GM18951 (cell line): ENCODE measurements around the gene CNPY2.
"Not testable (repeated sequence)": the region's sequence is repeated elsewhere in the genome, so short reads cannot be mapped to it uniquely, and the experiment has no call there.

Experiments
- POLR2A ChIP-seq: IDR thresholded peaks from 4 replicates; pipeline ENCODE4 v1.6.1; 2011; ENCODE audit warnings: mild to moderate bottlenecking; ENCODE audit not compliant: insufficient read length, insufficient read depth; ENCODE audit errors: extremely low read depth
- in situ Hi-C: fragments of 300-500 bp; cut with MboI; formaldehyde crosslinking; loops from one replicate; pipeline ENCODE4 v1.12.0; 2022; ENCODE audit warnings: low sequenced_read_pairs, mixed read lengths, inconsistent platforms; ENCODE audit not compliant: unreplicated experiment

CNPY2 gene

DNA sequence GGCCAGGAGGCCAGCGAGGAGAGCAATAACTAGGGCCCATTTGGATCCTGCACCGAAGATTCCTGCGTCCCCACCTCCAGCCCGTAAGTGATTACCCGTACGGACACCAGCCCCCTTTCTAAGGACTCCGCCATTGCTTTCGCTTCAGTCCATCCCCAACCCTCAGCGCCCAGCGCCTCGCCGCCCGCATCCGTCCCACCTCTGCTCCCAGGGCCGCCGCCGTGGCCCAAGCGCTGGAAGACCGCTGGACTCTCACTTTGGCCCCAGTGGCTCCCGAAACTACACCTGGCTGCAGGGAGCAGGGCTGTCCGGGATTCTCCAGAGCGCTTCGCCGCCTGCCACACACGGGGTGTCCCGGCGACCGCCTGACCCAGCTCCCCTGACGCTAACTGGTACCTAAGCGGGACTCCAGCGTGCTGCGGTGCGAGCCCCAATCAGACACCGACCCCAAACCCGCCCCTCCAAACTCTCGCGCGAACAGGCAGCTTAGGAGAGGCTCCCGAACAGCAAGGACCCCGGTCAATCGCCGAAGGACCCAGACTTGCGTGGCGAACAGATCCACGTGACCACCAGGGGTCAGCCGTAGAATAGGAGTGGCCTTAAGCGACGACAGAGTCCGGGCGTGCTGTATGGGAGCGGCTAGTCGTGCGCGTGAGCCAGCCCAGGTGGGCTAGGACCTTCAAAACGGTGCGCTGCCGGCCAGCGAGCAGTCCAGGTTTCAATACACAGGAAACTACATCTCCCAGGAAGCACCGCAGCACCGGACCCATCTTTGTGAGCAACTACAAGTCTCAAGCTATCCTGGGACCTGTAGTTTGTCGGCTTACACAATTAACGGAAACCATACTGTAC, at the start of gene CNPY2:
CNPY2 (minus strand) TSS at position 367 of the 852 bp plus-strand sequence. CDS start 771 bp downstream, outside the sequence.
- TF ChIP-seq POLR2A: peak; percentile 88
- in situ Hi-C loops: no loop called here

DNA sequence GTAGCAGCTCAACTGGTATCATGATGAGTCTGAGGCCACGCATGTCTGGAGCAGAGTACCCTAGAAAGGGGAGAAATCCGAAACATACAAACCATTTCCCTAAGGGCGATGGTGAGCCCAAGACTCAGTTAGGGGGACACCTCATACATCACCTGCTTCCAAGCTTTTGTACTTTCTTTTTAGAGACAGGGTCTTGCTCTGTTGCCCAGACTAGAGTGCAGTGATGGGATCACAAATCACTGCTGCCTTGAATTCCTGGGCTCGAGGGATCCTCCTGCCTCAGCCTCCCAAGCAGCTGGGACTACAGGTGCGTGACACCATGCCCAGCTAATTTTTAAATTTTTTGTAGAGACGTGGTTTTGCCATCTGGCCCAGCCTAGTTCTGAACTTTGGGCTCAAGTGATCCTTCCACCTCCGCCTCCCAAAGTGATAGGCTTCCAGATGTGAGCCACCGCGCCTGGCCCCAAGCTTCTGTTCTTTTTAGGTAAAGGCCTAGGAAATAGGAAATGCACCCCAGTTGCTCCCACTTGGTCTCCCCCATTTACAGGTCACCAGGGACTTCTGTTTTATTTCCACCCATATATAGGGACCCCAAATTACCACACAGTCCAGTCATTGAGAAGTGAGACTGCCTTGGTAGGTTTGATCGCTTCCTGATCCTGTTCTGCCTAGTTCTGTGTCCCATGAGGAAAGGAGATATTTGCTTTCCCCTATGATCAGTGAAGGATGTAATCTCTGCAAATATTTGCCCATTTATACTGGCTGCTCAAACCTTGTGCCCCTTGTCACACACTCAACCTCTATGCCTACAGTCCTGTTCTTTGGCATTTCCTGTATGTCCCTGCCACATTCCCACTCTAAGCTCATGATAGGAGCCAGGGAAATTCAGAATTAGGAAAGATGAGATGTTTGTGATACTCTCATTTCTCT, 46.6 kb upstream of the CNPY2 start, which contains the start of gene APOF:
APOF (minus strand) TSS at position 728 of the 930 bp plus-strand sequence; CDS start at position 616, 112 bp downstream.
- TF ChIP-seq POLR2A: no peak

DNA sequence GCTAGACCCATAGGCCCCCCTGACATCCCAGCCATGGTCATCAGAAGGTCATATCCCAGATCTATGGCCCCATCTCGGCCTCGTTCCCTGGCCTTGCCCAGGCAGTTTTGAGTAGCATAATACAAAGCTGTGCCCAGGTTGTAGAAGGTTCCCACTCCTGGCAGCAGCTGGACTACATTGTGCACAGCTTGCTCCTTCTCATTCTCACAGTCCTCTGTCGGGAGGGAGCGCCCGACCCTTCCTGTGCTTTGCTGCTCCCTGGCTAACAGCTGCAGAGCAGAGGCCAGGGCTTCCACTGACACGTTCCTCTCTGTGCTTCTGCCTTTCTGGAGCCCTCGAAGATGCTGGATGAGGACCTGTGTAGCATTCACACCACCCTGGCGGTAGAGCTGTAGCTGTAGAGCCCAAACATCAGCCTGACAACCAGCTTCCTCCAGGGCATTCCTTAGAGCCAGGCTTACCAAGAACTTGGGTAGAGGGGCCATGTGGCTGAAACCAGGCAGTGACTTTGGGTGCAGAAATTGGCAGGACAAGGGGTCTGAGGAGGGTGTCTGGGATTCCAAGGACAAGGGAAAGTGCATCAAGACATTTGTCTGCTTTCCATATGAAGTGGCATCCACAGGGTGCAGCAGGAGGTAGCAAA, 45.8 kb upstream of the CNPY2 start:
- peak; percentile 13 for TF ChIP-seq POLR2A
- in situ Hi-C loops: no loop called here

More for the DNA sequence above, 46.6 kb upstream of the CNPY2 start, which contains the start of gene APOF:
- in situ Hi-C loops: no loop called here

DNA sequence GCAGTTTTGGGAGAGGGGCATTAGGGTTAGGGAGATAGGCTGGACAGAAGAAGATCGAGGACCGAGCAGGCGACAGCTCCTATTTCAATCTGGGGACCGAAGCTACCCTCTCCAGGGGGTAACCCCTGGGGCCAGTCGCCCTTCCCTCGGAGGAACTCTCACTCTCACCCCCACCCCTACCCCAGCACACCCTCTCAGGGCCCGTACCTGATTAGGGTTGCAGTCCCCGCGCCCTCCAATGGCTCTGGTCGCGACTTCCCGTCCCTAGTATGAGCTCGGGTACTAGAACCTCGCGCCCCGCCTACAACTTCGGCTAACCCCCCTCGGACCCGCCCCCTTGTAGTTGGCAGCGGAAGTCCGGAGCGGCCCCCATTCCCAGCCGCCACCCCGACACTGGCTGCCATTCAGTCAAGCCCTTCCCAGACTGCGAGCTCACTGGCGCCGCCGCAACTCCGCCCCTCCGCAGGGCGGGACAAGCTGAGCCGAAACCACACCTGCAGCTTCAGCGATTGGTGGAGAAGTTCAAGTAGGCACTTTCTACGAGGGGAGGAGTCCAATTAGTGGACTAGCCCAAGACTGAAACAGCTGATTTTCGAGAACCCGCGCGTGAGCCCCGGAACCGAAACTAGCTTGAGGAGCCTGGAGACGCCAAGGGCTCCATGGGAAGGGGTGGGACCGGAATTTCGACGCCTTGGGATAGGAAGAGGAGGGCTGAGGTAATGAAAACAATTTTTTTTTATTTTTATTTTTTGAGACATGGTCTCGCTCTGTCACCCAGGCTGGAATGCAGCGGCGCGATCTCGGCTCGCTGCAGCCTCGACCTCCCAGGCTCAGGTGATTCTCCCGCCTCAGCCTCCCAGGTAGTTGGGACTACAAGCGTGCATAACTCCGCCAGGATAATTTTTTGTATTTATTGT, 44.3 kb upstream of the CNPY2 start, which contains the start of gene STAT2:
STAT2 (minus strand) TSS at position 257 of the 917 bp plus-strand sequence. CDS start 3,536 bp downstream, outside the sequence.
- TF ChIP-seq POLR2A: peak; percentile 95
- in situ Hi-C loops: no loop called here

DNA sequence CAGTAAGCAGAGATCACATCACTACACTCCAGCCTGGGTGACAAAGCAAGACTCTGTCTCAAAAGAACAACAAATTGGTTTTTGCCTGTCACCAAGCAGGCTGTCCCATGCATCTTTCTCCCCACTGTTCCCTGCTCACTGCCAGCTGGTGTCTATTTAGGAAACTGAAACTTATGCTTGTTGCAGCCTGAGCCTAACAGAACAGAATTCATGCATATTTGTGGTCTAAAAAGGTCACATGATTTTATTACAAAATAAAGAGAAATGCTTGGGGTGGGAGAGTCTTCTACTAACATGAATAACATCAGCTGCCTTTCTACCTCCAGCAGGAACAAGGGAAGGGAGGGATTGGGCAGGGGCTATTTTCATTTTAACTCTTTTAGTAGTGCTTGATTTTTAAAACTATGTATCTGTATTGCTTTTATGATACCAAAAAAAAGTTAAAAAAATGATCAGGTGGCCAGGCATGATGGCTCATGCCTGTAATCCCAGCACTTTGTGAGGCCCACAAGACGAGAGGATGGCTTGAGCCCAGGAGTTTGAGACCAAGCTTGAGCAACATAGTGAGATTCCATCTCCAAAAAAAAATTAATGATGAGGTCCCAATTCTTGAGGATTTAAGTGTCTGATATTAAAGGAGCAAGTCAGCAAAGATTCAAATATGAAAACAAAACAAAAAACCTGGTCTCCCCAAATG, 43.2 kb upstream of the CNPY2 start:
- in situ Hi-C loops: no loop called here
- peak; percentile 20 for TF ChIP-seq POLR2A

DNA sequence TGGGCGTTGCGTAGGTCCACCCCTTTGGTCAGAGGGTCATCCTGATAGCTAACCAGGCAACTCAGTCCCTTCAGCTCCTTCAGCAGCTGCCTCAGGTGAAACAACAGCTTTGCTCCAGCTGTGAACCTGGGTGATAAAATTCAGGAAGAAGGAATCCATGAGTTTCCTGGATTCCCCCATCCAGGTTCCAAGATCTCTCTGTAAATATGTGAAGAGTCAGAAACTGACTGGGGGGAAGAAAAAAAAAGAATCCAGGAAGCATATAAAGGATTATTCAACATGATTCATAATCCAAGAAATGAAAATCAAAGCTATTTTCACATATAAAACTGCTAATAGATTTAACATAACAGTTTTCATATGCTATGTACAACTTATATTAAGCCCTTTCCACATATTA, 35.5 kb upstream of the CNPY2 start:
- no peak for TF ChIP-seq POLR2A
- in situ Hi-C loops: no loop called here

DNA sequence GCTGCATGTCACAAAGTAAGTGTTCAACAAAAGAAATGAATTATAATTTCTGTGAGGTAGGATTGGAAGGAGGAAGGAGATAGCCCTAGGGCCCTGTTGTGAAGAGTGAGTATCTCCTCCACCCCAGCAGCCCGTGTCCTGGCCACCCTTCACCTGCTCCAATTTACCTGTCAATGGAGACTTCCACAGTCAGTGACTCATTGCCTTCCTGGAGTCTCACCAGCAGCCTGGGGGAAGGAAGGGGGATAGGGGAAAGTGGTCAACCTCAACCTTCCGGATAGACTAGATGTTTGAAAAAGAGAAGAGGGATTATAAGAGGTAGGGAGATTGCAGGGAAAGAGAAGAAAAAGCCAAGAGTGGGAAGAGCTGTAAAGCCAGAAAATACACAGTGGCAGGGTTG, 34.9 kb upstream of the CNPY2 start:
- in situ Hi-C loops: no loop called here
- no peak for TF ChIP-seq POLR2A

DNA sequence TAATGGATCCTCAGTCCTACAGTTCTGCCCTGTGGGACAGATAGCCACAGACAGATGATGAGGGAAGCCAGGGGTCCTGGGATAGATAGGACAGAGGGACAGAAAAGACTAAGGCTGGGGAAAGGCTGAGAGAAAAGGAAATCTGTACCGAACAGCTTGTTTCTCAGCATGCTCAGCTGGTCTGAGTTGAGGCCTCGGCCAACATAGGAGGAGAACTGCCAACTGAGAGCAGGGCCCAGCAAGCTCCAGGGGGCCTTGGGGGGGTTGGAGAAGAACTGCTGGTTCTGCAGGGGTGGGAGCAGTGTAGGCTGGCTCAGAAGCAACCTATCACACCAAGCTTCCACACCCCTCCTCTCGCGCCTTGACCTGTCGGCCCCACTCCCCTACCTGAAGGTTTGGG, 33.0 kb upstream of the CNPY2 start:
- in situ Hi-C loops: no loop called here
- TF ChIP-seq POLR2A: no peak

DNA sequence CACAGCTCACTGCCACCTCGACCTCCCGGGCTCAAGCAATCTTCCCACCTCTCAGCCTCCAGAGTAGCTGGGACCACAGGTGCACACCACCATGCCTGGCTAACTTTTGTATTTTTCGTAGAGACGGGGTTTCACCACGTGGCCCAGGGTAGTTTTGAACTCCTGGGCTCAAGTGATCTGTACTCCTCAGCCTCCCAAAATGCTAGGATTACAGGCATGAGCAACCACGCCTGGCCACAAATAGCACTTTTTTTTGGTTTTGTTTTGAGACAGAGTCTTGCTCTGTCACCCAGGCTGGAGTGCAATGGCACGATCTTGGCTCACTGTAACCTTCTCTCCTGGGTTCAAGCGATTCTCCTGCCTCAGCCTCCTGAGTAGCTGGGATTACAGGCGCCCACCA, 31.5 kb upstream of the CNPY2 start:
- in situ Hi-C loops: not testable (repeated sequence)

DNA sequence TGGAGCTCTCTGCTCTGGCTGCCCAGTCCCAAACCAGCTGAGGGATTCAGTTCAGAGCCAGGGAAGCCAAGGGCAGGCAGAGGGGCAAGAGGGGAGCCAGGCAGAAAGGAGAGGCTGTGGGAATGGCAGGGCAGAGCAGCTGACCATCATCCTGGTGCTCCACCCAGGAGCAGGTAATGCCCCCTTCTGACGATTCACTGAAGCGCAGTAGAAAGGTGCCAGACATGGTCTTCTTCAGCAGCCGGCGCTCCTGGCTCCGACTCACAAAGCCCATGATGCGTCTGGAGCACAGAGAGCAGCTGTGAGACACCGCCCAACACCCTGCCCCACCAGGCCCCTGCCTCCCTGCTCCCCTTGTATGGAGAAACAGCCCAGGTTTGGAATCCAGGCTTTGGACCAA, 30.9 kb upstream of the CNPY2 start:
- no peak for TF ChIP-seq POLR2A
- in situ Hi-C loops: no loop called here

DNA sequence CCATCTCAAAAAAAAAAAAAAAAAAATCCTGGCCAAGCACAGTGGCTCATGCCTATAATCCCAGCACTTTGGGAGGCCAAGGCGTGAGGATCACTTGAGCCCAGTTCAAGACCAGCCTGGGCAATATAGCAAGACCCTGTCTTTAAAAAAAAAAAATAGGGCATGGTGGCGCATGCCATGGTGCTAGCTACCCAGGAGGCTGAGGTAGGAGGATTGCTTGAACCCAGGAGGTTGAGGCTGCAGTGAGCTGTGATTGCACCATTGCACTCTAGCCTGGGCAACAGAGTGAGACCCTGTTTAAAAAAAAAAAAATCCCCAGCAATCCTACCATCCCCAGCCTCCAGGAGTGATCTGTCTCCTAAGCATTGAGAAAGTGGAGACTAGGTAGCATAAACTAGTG, 26.5 kb upstream of the CNPY2 start:
- in situ Hi-C loops: not testable (repeated sequence)
